H1 (cell line): ENCODE measurements around the gene PLAA. TPM values are rescaled to one million over a fixed set of nuclear protein-coding genes. Genes with fewer than 3 reads are reported as not detected.

ENCODE experiments used
- CHD1 ChIP-seq: IDR thresholded peaks from 2 replicates; pipeline ENCODE4 v1.6.1; 2012; ENCODE audit warnings: low read depth, low read length, improper control_type of control experiment
- CHD2 ChIP-seq: IDR thresholded peaks from 2 replicates; pipeline ENCODE4 v1.6.1; 2012; ENCODE audit warnings: low read length, improper control_type of control experiment
- EZH2 ChIP-seq: fragments of 200-600 bp; sonication (generic); IDR thresholded peaks from 2 replicates; pipeline ENCODE4 v1.7.1; 2012; ENCODE audit warnings: low read depth, mild to moderate bottlenecking, moderate library complexity, low read length, inconsistent platforms; ENCODE audit not compliant: severe bottlenecking
- POLR2AphosphoS5 ChIP-seq: IDR thresholded peaks from 2 replicates; pipeline ENCODE4 v1.6.1; 2011; ENCODE audit warnings: low read depth, low read length
- RNF2 ChIP-seq: fragments of 200-900, 300-1000 bp; sonication (generic); IDR thresholded peaks from 2 replicates; pipeline ENCODE4 v1.7.1; 2016; ENCODE audit warnings: borderline replicate concordance, low read depth, mild to moderate bottlenecking, antibody characterized with exemption, low read length; ENCODE audit not compliant: poor library complexity, severe bottlenecking; ENCODE audit errors: missing control alignments
- SIRT6 ChIP-seq: IDR thresholded peaks from one replicate; pipeline ENCODE4 v1.7.1; 2012; ENCODE audit warnings: low read length, inconsistent platforms
- polyA plus RNA-seq, 7 experiments: library from polyadenylated mRNA; depleted of rRNA in 3 of 7; stranded (reverse) in 5 of 7; unstranded in 2 of 7; fragments of >200 nt in 5 of 7; fragments of 200-250 nt in 2 of 7; gene quantifications; 1 replicate in 5 of 7; 2 replicates in 1 of 7; 4 replicates in 1 of 7; pipeline versions ENCODE4 v1.2.1 to v1.2.3, GENCODE V29; 2011 to 2013; ENCODE audit warnings: missing spikeins in 2 of 7, mixed read lengths in 2 of 7
- total RNA-seq: library from RNA; stranded (reverse); fragmentation: NEBNext Ultra II Directional; extraction: Animal tissue kit (Norgen Biotek cat#: 25700); gene quantifications from 2 replicates; pipeline ENCODE4 v1.2.1, GENCODE V29; 2021

The PLAA gene
- total and polyA plus RNA-seq, 2 of the 8 experiments (the other 6 are each of a cell fraction or from before 2014, with no cell fraction given): 19.2 to 64.2 TPM

DNA sequence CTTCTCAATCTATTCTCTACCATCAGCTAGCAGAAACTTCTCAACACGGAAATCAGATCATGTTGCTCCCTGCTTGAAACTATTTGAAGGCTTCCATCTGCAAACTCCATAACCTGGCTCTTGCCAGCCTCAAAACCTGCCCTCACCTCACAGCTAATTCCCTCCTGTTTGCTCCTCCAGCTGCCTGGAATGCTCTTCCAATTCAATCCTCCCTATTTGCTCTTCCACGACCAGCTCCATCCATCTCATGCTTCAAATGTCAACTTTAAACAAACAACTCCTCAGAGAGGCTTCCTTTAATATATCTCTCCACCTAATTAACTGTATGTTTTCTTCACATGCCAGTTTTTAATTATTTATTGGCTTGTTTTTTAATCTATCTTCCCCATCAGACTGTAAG, 1.5 kb downstream of the PLAA start (continued):
- TF ChIP-seq CHD1 (no peak), CHD2 (no peak), EZH2 (no peak), RNF2 (no peak), POLR2AphosphoS5 (no peak), SIRT6 (no peak)
- TF ChIP-seq, all 59 proteins: peak for 0
